Measurements from ENCODE around the gene MAST2. TPM values are rescaled to one million over a fixed set of nuclear protein-coding genes. Genes with fewer than 3 reads are reported as not detected.
"Not testable (repeated sequence)": the region's sequence is repeated elsewhere in the genome, so short reads cannot be mapped to it uniquely, and the experiment has no call there.

The MAST2 gene
- total RNA-seq, 6 donors from 2014 or later, result 16.0 to 77.8 (median 26.4) TPM

DNA sequence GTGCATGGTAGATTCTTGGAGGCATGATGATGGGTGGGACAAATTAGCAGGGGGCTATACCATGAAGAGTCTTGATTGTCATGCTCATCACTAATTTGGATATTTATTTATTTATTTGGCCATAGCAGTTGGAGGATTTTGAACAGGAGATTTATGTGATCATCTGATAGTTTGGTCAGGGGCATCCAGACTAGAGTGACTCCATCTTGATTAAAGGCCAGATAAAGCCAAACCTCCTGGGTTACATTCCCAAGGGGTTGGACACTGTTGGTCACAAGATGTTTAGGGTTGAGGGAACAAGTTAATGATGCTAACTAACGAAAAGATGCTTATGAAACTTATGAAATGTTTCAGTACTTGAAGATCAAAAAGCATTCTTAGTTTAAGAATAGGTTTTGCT lies 139.8 kb downstream of the MAST2 start:
- DNase-seq, result no peak
- H3K4me1 ChIP-seq, result no peaks in the 10 kb centered on the region
- H3K36me3 ChIP-seq, result no peaks in the 10 kb centered on the region
- ATAC-seq (ENCODE audit: low FRiP score in 2 of 2), result no peak
- H3K9me3 ChIP-seq, result peaks cover 0 to 2% (median 0%) of the 10 kb centered on the region in 4 donors
- H3K4me3 ChIP-seq, result no peak overlapping the region
- no peak for TF ChIP-seq EP300 (IDR thresholded peaks at IDR 0.05)
- TF ChIP-seq POLR2A (IDR thresholded peaks at IDR 0.05), result no peak
- no peak for TF ChIP-seq CTCF (IDR thresholded peaks at IDR 0.05)
- TF ChIP-seq POLR2AphosphoS5 (IDR thresholded peaks at IDR 0.05), result no peak
- H3K27me3 ChIP-seq, result no peaks in the 10 kb centered on the region
- no peak overlapping the region for H3K27ac ChIP-seq
- WGBS, 2 donors, result 0% methylated on average over 1 of the region's 1 CpG

DNA sequence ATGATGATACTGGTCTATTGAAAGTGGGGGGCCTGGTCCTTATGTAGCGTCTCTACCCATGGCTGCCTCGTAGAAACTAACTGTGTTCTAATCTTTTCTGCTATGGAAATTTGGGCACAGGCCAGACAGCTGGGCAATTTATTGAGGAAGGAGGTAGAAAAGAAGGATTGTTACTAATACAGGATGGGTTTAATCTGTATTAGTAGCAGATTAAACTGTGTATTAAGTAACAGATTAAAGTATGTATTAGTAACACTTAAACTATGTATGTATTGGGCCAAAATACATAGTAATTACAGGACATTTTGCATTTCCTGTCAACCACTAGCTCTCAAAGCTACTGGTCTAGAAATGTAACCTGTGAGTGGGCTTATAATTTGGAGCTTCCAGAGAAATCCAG lies 142.0 kb downstream of the MAST2 start:
- no peak overlapping the region for H3K4me3 ChIP-seq
- peaks cover 0 to 2% (median 0%) of the 10 kb centered on the region in 4 donors for H3K9me3 ChIP-seq
- no peaks in the 10 kb centered on the region for H3K27me3 ChIP-seq
- ATAC-seq (ENCODE audit: low FRiP score in 2 of 2), result no peak
- no peak for TF ChIP-seq EP300 (IDR thresholded peaks at IDR 0.05)
- no peak for TF ChIP-seq POLR2A (IDR thresholded peaks at IDR 0.05)
- no peak for TF ChIP-seq POLR2AphosphoS5 (IDR thresholded peaks at IDR 0.05)
- TF ChIP-seq CTCF (IDR thresholded peaks at IDR 0.05), result no peak
- 54 to 79% methylated on average over 2 of the region's 2 CpGs for WGBS, 2 donors
- no peaks in the 10 kb centered on the region for H3K36me3 ChIP-seq
- DNase-seq, result no peak
- no peaks in the 10 kb centered on the region for H3K4me1 ChIP-seq
- H3K27ac ChIP-seq, result no peak overlapping the region

DNA sequence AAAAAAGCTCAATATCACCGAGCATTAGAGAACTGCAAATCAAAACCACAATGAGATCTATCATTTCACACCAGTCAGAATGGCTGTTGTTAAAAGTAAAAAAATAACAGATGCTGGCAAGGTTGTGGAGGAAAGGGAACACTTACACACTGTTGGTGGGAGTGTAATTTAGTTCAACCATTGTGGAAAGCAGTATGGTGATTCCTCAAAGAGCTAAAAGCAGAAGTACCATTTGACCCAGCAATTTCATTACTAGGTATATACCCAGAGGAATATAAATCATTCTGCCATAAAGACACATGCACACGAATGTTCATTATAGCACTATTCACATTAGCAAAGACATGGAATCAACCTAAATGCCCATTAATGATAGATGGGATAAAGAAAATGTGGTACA lies 146.1 kb downstream of the MAST2 start:
- not testable (repeated sequence) for DNase-seq; H3K27ac ChIP-seq; H3K4me3 ChIP-seq; H3K36me3 ChIP-seq; H3K27me3 ChIP-seq; H3K9me3 ChIP-seq; ATAC-seq (ENCODE audit: low FRiP score in 2 of 2)
- H3K4me1 ChIP-seq, result peaks cover 0 to 12% (median 3%) of the 10 kb centered on the region in 4 donors
- WGBS, 2 donors, result 66 to 80% methylated on average over 2 of the region's 2 CpGs

DNA sequence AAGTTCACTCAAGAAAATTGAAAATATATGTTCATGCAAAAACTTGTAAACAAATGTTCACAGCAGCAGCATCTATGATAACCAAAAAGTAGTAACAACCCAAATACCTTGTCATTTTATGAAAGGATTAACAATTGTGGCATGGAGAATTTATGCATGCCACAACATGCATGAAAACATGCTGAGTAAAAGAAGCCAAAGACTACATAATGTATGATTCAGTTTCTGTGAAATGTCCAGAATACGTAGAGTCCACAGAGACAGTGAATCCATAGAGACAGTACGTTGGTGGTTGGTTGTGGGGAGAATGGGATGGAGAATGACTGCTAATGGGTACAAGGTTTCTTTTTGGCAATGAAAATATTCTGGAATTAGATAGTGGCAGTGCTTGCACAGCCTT lies 148.7 kb downstream of the MAST2 start:
- TF ChIP-seq POLR2A (IDR thresholded peaks at IDR 0.05) (no peak), POLR2AphosphoS5 (IDR thresholded peaks at IDR 0.05) (no peak), CTCF (IDR thresholded peaks at IDR 0.05) (no peak), EP300 (IDR thresholded peaks at IDR 0.05) (no peak)
- ATAC-seq (ENCODE audit: low FRiP score in 2 of 2) (no peak), DNase-seq (no peak)
- H3K9me3 ChIP-seq, result no peaks in the 10 kb centered on the region
- no peak overlapping the region for H3K27ac ChIP-seq
- H3K36me3 ChIP-seq, result no peaks in the 10 kb centered on the region
- H3K4me1 ChIP-seq, result peaks cover 0 to 12% (median 3%) of the 10 kb centered on the region in 4 donors
- no peaks in the 10 kb centered on the region for H3K27me3 ChIP-seq
- H3K4me3 ChIP-seq, result no peak overlapping the region
- WGBS, 2 donors, result 95 to 97% methylated on average over 2 of the region's 2 CpGs

- H3K4me3 ChIP-seq, result no peak overlapping the region
- no peak for DNase-seq
- peaks cover 0 to 12% (median 3%) of the 10 kb centered on the region in 4 donors for H3K4me1 ChIP-seq
- H3K27me3 ChIP-seq, result no peaks in the 10 kb centered on the region
- peak in 1 of 2 donors; percentile 83 for ATAC-seq (ENCODE audit: low FRiP score in 2 of 2)
- no peaks in the 10 kb centered on the region for H3K9me3 ChIP-seq
- H3K27ac ChIP-seq, result no peak overlapping the region
- TF ChIP-seq EP300 (IDR thresholded peaks at IDR 0.05), result no peak
- TF ChIP-seq CTCF (IDR thresholded peaks at IDR 0.05), result no peak
- no peak for TF ChIP-seq POLR2A (IDR thresholded peaks at IDR 0.05)
- no peak for TF ChIP-seq POLR2AphosphoS5 (IDR thresholded peaks at IDR 0.05)
- 61 to 78% methylated on average over 9 of the region's 9 CpGs for WGBS, 2 donors
- H3K36me3 ChIP-seq, result no peaks in the 10 kb centered on the region
Observed at GRCh38 chr1:45953934-45954847, 150.8 kb downstream of the MAST2 start.

Measured in upper lobe of left lung (tissue), 6 donors.